ENCODE measurements around the gene SOD1.
A peak's percentile ranks its signal among the peaks of the same experiment; 100 is the strongest.

Gene SOD1

GRCh38 chr21:31682620-31683019, 23.1 kb downstream of the SOD1 start:
- DNase-seq (ENCODE audit: low read depth) = no peak

- DNase-seq (ENCODE audit: low read depth) = no peak
These were observed 23.5 kb downstream of the SOD1 start for GRCh38 chr21:31683029-31683428.

GRCh38 chr21:31684918-31685317, 25.4 kb downstream of the SOD1 start:
- DNase-seq (ENCODE audit: low read depth) = no peak

GRCh38 chr21:31686272-31686915, 26.9 kb downstream of the SOD1 start:
- no peak for DNase-seq (ENCODE audit: low read depth)

GRCh38 chr21:31687108-31687507, 27.6 kb downstream of the SOD1 start:
- no peak for DNase-seq (ENCODE audit: low read depth)

GRCh38 chr21:31688603-31689368, 29.3 kb downstream of the SOD1 start:
- DNase-seq (ENCODE audit: low read depth) = no peak

GRCh38 chr21:31693222-31693621, 33.7 kb downstream of the SOD1 start:
- DNase-seq (ENCODE audit: low read depth) = no peak

GRCh38 chr21:31696424-31696823, 36.9 kb downstream of the SOD1 start:
- no peak for DNase-seq (ENCODE audit: low read depth)

GRCh38 chr21:31698461-31698860, 39.0 kb downstream of the SOD1 start:
- no peak for DNase-seq (ENCODE audit: low read depth)

GRCh38 chr21:31700040-31700439, 40.5 kb downstream of the SOD1 start:
- DNase-seq (ENCODE audit: low read depth) = no peak

GRCh38 chr21:31706562-31706961, 47.1 kb downstream of the SOD1 start:
- no peak for DNase-seq (ENCODE audit: low read depth)

GRCh38 chr21:31707499-31707898, 48.0 kb downstream of the SOD1 start:
- DNase-seq (ENCODE audit: low read depth) = no peak

- peak; percentile 35 for DNase-seq (ENCODE audit: low read depth)
These were observed 49.0 kb downstream of the SOD1 start for GRCh38 chr21:31708541-31708940.

- DNase-seq (ENCODE audit: low read depth) = peak; percentile 19
These were observed 51.1 kb downstream of the SOD1 start for GRCh38 chr21:31710586-31710985.

- no peak for DNase-seq (ENCODE audit: low read depth)
These were observed 51.8 kb downstream of the SOD1 start for GRCh38 chr21:31711326-31711725.

- no peak for DNase-seq (ENCODE audit: low read depth)
These were observed 52.3 kb downstream of the SOD1 start for GRCh38 chr21:31711745-31712285.

- DNase-seq (ENCODE audit: low read depth) = no peak
These were observed 53.6 kb downstream of the SOD1 start for GRCh38 chr21:31713115-31713514.

- DNase-seq (ENCODE audit: low read depth) = peak; percentile 21
These were observed 54.7 kb downstream of the SOD1 start for GRCh38 chr21:31713973-31714740.

- DNase-seq (ENCODE audit: low read depth) = no peak
These were observed 55.4 kb downstream of the SOD1 start for GRCh38 chr21:31714741-31715365.

GRCh38 chr21:31716106-31716505, 56.6 kb downstream of the SOD1 start:
- no peak for DNase-seq (ENCODE audit: low read depth)

Measured in amniotic epithelial cell (primary cell).